C4-2B (cell line): Measurements from ENCODE around the gene LGALS12.

Experiments used
- H3K27ac ChIP-seq: fragments of 450-650 bp; 2 replicates; pipeline ENCODE4 v1.5.1; 2017
- ZFX ChIP-seq: fragments of 450-650 bp; IDR thresholded peaks from 2 replicates; pipeline ENCODE4 v1.6.1; 2017
- TF ChIP-seq, protein P1 (sequence below): fragments of 450-650 bp; conservative IDR thresholded peaks from 2 replicates; pipeline ENCODE4 v1.5.1; 2017; ENCODE audit warnings: mild to moderate bottlenecking

Gene LGALS12

GRCh38 chr11:63491636-63492372, 14.1 kb upstream of the LGALS12 start:
- H3K27ac ChIP-seq, result no peak overlapping the region
- TF ChIP-seq, protein P1, sequence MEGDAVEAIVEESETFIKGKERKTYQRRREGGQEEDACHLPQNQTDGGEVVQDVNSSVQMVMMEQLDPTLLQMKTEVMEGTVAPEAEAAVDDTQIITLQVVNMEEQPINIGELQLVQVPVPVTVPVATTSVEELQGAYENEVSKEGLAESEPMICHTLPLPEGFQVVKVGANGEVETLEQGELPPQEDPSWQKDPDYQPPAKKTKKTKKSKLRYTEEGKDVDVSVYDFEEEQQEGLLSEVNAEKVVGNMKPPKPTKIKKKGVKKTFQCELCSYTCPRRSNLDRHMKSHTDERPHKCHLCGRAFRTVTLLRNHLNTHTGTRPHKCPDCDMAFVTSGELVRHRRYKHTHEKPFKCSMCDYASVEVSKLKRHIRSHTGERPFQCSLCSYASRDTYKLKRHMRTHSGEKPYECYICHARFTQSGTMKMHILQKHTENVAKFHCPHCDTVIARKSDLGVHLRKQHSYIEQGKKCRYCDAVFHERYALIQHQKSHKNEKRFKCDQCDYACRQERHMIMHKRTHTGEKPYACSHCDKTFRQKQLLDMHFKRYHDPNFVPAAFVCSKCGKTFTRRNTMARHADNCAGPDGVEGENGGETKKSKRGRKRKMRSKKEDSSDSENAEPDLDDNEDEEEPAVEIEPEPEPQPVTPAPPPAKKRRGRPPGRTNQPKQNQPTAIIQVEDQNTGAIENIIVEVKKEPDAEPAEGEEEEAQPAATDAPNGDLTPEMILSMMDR, result no peak
- TF ChIP-seq ZFX, result no peak

DNA sequence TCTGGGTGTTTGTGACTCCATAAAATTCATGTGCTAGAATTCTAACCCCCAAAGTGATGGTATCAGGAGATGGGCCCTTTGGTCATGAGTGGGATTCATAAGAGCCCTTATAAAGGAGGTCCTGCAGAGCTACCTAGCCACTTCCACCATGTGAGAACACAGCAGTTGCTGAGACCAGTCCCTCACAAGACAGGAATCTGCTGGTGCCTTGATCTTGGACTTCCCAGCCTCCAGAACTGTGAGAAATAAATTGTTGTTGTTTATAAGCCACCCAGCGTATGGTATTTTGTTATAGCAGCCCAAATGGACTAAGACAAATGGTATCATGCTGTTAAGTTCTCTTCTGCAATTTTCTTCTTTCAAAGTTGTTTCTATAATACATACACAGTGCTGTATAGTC, 13.4 kb upstream of the LGALS12 start:
- TF ChIP-seq, protein P1, result no peak
- no peak for TF ChIP-seq ZFX
- no peak overlapping the region for H3K27ac ChIP-seq

- H3K27ac ChIP-seq, result no peak overlapping the region
- TF ChIP-seq ZFX, result no peak
- TF ChIP-seq, protein P1, result no peak
Measured at GRCh38 chr11:63493127-63493526, 12.8 kb upstream of the LGALS12 start.

GRCh38 chr11:63494975-63495374, 10.9 kb upstream of the LGALS12 start:
- TF ChIP-seq, protein P1, result no peak
- TF ChIP-seq ZFX, result no peak
- H3K27ac ChIP-seq, result peak overlapping the region; percentile 40

GRCh38 chr11:63499874-63500273, 6.0 kb upstream of the LGALS12 start:
- TF ChIP-seq ZFX, result no peak
- TF ChIP-seq, protein P1, result no peak
- no peak overlapping the region for H3K27ac ChIP-seq

GRCh38 chr11:63501236-63501635, 4.6 kb upstream of the LGALS12 start:
- TF ChIP-seq, protein P1, result no peak
- TF ChIP-seq ZFX, result no peak
- no peak overlapping the region for H3K27ac ChIP-seq

DNA sequence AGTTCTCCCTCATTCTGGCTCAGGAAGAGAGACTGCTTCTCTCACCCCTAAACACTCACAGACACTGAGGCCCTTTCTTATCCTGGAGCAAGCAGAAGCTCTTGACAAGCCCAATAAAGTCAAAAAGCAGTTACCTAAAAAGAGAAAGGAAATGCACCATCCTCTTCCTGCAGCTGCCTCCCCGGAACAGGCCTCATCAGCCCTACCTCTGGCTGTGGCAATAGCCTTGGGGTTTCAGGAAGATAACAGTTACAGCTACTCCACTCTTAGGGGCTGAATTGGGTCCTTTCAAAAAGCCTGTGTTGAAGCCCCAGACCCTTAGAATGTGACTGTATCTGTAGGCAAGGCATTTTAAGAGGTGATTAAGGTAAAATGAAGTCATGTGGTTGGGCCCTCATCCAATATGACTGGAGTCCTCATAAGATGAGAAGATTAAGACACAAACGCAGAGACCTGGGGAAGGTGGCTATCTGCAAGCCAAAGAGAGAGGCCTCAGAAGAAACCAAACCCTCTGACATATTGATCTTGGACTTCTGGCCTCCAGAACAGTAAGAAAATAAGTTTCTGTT, 3.5 kb upstream of the LGALS12 start:
- no peak overlapping the region for H3K27ac ChIP-seq
- TF ChIP-seq, protein P1, result no peak
- TF ChIP-seq ZFX, result no peak
